LNCaP clone FGC (cell line): Measurements from ENCODE around the gene DCDC2C.
"Not testable (repeated sequence)": the region's sequence is repeated elsewhere in the genome, so short reads cannot be mapped to it uniquely, and the experiment has no call there.

Experiments used
- DNase-seq: peaks from one replicate; pipeline ENCODE4 v3.0.0-alpha.2; 2011; ENCODE audit warnings: low read depth
- H3K4me3 ChIP-seq: 2 replicates; pipeline ENCODE4 v1.5.1; 2011; ENCODE audit warnings: mild to moderate bottlenecking, low read depth, low read length, control low read depth
- TF ChIP-seq, protein P1 (sequence below): IDR thresholded peaks from 2 replicates; pipeline ENCODE4 v1.5.1; 2012; ENCODE audit warnings: mild to moderate bottlenecking; ENCODE audit not compliant: control insufficient read depth, insufficient read depth; ENCODE audit errors: extremely low read depth

DCDC2C gene

GRCh38 chr2:3659447-3660432 lies 43.6 kb upstream of the DCDC2C start:
- DNase-seq = no peak
- H3K4me3 ChIP-seq = no peak overlapping the region
- TF ChIP-seq, protein P1, sequence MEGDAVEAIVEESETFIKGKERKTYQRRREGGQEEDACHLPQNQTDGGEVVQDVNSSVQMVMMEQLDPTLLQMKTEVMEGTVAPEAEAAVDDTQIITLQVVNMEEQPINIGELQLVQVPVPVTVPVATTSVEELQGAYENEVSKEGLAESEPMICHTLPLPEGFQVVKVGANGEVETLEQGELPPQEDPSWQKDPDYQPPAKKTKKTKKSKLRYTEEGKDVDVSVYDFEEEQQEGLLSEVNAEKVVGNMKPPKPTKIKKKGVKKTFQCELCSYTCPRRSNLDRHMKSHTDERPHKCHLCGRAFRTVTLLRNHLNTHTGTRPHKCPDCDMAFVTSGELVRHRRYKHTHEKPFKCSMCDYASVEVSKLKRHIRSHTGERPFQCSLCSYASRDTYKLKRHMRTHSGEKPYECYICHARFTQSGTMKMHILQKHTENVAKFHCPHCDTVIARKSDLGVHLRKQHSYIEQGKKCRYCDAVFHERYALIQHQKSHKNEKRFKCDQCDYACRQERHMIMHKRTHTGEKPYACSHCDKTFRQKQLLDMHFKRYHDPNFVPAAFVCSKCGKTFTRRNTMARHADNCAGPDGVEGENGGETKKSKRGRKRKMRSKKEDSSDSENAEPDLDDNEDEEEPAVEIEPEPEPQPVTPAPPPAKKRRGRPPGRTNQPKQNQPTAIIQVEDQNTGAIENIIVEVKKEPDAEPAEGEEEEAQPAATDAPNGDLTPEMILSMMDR = no peak

DNA sequence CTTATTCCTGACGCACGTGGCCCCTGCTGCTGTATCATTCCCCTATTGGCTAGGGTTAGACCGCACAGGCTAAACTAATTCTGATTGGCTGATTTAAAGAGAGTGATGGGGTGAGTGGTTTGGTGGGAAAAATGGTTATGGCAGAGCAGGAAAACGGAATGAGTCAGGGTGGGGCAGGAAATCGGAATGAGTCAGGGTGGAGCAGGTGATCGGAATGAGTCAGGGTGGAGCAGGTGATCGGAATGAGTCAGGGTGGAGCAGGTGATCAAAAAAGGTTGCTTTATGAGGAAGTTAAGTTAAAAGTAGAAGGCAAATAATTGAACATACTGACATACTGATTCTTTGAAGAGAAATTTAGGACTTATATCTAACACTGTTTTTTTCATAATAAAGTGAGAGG lies 42.7 kb upstream of the DCDC2C start:
- H3K4me3 ChIP-seq, DNase-seq: not testable (repeated sequence)

- no peak overlapping the region for H3K4me3 ChIP-seq
- no peak for DNase-seq
- TF ChIP-seq, protein P1 = no peak
These were observed 42.2 kb upstream of the DCDC2C start for GRCh38 chr2:3661149-3661660.

GRCh38 chr2:3662239-3662638 lies 41.1 kb upstream of the DCDC2C start:
- DNase-seq = no peak
- H3K4me3 ChIP-seq = no peak overlapping the region
- TF ChIP-seq, protein P1 = no peak

GRCh38 chr2:3664118-3664517 lies 39.3 kb upstream of the DCDC2C start:
- TF ChIP-seq, protein P1 = no peak
- H3K4me3 ChIP-seq = no peak overlapping the region
- DNase-seq = no peak

- TF ChIP-seq, protein P1 = no peak
- no peak overlapping the region for H3K4me3 ChIP-seq
- DNase-seq = no peak
These were observed 38.5 kb upstream of the DCDC2C start for GRCh38 chr2:3664925-3665324.

DNA sequence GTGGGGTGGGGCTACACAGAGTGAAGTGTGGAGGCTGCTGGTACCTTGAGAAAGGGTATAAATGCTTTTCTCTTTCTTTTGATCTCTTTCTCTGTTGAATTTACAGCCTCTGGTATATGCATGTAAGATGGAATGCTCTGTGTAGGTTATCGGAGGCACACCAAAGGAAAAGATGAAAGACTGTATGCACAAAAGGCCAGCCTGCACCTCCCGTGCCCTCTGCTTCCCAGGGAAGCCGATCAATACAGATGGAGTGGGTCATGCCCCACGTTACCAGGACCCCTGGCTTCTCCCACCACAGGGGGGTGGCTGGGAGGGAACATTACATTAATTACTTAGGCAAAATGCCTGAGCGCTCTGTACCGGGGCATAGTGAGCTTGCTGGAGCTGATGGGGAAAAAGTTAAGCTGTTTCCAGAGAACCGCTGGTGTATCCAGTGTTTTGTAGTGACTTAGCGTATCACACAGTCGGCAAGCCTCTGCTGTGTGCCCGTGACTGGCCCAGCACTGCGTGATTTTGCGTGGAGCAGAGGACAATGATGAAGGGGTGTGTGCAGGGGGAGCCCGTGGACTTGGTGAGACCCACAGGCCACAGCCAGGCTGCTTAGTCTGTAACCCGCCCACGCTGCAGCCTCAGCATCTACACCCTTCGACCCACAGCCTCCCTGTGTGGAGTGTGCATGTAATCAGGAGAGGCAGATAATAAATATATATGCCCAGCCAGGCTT lies 37.3 kb upstream of the DCDC2C start:
- no peak for DNase-seq
- no peak overlapping the region for H3K4me3 ChIP-seq
- TF ChIP-seq, protein P1 = no peak
